ENCODE results near the gene ZNF639. TPM values are rescaled to one million over a fixed set of nuclear protein-coding genes. Genes with fewer than 3 reads are reported as not detected.

The ZNF639 gene
- total and polyA plus RNA-seq, 2 of the 13 experiments (the other 11 are each of a cell fraction or from before 2014, with no cell fraction given): 11.6 to 42.4 TPM

DNA sequence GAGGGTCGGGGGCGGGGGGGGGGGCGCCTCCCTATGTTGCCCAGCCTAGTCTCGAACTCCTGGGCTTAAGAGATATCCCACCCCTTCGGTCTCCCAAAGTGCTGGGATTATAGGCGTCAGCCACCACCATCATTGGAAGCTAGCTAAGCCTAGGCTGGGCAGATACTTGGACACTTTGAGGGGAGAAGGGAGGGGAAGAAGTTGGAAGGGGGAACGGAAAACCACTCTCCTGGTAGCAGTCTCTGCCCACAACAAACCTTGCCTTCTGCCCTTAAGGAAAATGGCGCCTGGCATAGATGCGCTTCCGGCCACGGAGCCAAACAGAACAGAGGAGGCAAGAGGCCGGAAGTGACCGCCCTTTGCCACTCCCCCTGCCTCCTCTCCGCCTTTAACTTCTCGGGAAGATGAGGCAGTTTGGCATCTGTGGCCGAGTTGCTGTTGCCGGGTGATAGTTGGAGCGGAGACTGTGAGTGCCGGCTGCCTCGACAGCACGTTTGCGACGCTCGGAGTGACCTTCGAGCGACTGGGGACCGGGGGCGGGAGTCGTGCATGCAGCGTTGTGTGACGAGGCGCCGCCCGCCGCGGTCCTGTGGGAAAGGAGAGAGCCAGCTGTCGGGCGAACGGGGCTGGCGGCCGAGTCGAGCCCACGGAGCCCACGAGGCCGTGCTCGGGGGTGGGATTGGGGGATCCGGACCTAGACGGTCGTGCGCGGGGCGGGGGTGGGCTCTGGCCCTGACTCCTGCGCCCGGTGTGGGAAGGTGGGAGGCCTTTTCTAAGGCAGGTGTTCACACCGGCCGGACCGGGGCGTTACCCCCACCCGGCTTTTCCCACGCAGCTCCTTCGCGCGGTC lies 24.7 kb downstream of the ZNF639 start, which contains the start of gene MFN1 (continued):
- TF ChIP-seq, protein P1, sequence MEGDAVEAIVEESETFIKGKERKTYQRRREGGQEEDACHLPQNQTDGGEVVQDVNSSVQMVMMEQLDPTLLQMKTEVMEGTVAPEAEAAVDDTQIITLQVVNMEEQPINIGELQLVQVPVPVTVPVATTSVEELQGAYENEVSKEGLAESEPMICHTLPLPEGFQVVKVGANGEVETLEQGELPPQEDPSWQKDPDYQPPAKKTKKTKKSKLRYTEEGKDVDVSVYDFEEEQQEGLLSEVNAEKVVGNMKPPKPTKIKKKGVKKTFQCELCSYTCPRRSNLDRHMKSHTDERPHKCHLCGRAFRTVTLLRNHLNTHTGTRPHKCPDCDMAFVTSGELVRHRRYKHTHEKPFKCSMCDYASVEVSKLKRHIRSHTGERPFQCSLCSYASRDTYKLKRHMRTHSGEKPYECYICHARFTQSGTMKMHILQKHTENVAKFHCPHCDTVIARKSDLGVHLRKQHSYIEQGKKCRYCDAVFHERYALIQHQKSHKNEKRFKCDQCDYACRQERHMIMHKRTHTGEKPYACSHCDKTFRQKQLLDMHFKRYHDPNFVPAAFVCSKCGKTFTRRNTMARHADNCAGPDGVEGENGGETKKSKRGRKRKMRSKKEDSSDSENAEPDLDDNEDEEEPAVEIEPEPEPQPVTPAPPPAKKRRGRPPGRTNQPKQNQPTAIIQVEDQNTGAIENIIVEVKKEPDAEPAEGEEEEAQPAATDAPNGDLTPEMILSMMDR (CRISPR knock-in tag; IDR thresholded peaks at IDR 0.05): no peak
- TF ChIP-seq XRCC5 (optimal IDR thresholded peaks at IDR 0.05; ENCODE audit: low read length) (peak; percentile 61), ZSCAN9 (CRISPR knock-in tag; IDR thresholded peaks at IDR 0.05; ENCODE audit: borderline replicate concordance) (no peak), HHEX (CRISPR knock-in tag; IDR thresholded peaks at IDR 0.05) (no peak), RXRB (CRISPR knock-in tag; IDR thresholded peaks at IDR 0.05; ENCODE audit: borderline replicate concordance) (peak; percentile 39; the same call in 1 of the 2 replicates), TARDBP (CRISPR knock-in tag; IDR thresholded peaks at IDR 0.05) (peak; percentile 79; the same call in 1 of the 2 replicates), ZNF672 (CRISPR knock-in tag; IDR thresholded peaks at IDR 0.05) (no peak), ZNF782 (CRISPR knock-in tag; IDR thresholded peaks at IDR 0.05; ENCODE audit: borderline replicate concordance) (no peak), ZNF337 (CRISPR knock-in tag; IDR thresholded peaks at IDR 0.05; ENCODE audit: borderline replicate concordance, low read depth) (no peak), AGO2 (optimal IDR thresholded peaks at IDR 0.05; ENCODE audit: low read depth, low read length) (peak; percentile 68), CHCHD3 (CRISPR knock-in tag; IDR thresholded peaks at IDR 0.05) (no peak), TCF7 (IDR thresholded peaks at IDR 0.05; ENCODE audit: low read depth) (no peak), NCOA5 (CRISPR knock-in tag; IDR thresholded peaks at IDR 0.05) (no peak), KAT8 (CRISPR knock-in tag; IDR thresholded peaks at IDR 0.05) (peak; percentile 75), TEAD3 (CRISPR knock-in tag; optimal IDR thresholded peaks at IDR 0.05; ENCODE audit: borderline replicate concordance) (no peak), KLF9 (CRISPR knock-in tag; IDR thresholded peaks at IDR 0.05; ENCODE audit: low read depth) (0 out of 2 replicates have a peak, but pooled peaks have one; percentile 23), TP53 (CRISPR knock-in tag; conservative IDR thresholded peaks at IDR 0.05) (no peak), NFE2L1 (CRISPR knock-in tag; IDR thresholded peaks at IDR 0.05; ENCODE audit: borderline replicate concordance) (no peak), SALL1 (CRISPR knock-in tag; IDR thresholded peaks at IDR 0.05) (peak; percentile 76), MTF2 (CRISPR knock-in tag; IDR thresholded peaks at IDR 0.05; ENCODE audit: borderline replicate concordance) (no peak), ELF4 (CRISPR knock-in tag; IDR thresholded peaks at IDR 0.05; ENCODE audit: borderline replicate concordance) (no peak), NCOR1 (IDR thresholded peaks at IDR 0.05; ENCODE audit: borderline replicate concordance, low read length) (no peak), YY1 (IDR thresholded peaks at IDR 0.05; ENCODE audit: insufficient read depth, insufficient replicate concordance, low read depth, low read length) (peak; percentile 99), ZFP36L2 (CRISPR knock-in tag; IDR thresholded peaks at IDR 0.05) (no peak)
- TF ChIP-seq, protein P2, sequence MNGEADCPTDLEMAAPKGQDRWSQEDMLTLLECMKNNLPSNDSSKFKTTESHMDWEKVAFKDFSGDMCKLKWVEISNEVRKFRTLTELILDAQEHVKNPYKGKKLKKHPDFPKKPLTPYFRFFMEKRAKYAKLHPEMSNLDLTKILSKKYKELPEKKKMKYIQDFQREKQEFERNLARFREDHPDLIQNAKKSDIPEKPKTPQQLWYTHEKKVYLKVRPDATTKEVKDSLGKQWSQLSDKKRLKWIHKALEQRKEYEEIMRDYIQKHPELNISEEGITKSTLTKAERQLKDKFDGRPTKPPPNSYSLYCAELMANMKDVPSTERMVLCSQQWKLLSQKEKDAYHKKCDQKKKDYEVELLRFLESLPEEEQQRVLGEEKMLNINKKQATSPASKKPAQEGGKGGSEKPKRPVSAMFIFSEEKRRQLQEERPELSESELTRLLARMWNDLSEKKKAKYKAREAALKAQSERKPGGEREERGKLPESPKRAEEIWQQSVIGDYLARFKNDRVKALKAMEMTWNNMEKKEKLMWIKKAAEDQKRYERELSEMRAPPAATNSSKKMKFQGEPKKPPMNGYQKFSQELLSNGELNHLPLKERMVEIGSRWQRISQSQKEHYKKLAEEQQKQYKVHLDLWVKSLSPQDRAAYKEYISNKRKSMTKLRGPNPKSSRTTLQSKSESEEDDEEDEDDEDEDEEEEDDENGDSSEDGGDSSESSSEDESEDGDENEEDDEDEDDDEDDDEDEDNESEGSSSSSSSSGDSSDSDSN (CRISPR knock-in tag; IDR thresholded peaks at IDR 0.05): peak; percentile 71
- TF ChIP-seq, protein P3, sequence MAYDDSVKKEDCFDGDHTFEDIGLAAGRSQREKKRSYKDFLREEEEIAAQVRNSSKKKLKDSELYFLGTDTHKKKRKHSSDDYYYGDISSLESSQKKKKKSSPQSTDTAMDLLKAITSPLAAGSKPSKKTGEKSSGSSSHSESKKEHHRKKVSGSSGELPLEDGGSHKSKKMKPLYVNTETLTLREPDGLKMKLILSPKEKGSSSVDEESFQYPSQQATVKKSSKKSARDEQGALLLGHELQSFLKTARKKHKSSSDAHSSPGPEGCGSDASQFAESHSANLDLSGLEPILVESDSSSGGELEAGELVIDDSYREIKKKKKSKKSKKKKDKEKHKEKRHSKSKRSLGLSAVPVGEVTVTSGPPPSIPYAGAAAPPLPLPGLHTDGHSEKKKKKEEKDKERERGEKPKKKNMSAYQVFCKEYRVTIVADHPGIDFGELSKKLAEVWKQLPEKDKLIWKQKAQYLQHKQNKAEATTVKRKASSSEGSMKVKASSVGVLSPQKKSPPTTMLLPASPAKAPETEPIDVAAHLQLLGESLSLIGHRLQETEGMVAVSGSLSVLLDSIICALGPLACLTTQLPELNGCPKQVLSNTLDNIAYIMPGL (CRISPR knock-in tag; IDR thresholded peaks at IDR 0.05; ENCODE audit: borderline replicate concordance in 1 of 2, low read depth in 1 of 2): peak; percentile 58 to 84
